CD4-positive, alpha-beta T cell (primary cell): ENCODE results near the gene CATSPERZ. TPM values are rescaled to one million over a fixed set of nuclear protein-coding genes. Genes with fewer than 3 reads are reported as not detected.

Source experiments
- ATAC-seq: fragments of 200-7000 bp; cut with Tn5 transposase; one replicate; pipeline ENCODE4 v1.10.0; 2022; ENCODE audit warnings: mild to moderate bottlenecking; ENCODE audit not compliant: poor library complexity
- CTCF ChIA-PET: fragments of 350-600 bp; sonication (Branson Sonifier 250); formaldehyde crosslinking; loops from one replicate; lab custom pipeline; 2021; ENCODE audit warnings: antibody characterized with exemption, inconsistent platforms; lab: Charles Lee
- POLR2A ChIA-PET: fragments of 350-600 bp; sonication (Branson Sonifier 250); formaldehyde crosslinking; loops from one replicate; lab custom pipeline; 2021; ENCODE audit warnings: antibody characterized with exemption, inconsistent platforms; lab: Charles Lee
- DNase-seq, 14 experiments: peaks; one replicate each; pipeline ENCODE4 v3.0.0-alpha.2; 2013 to 2020; ENCODE audit warnings: mixed read lengths in 2 of 14
- H3K27ac ChIP-seq, 2 donors: one replicate each; pipeline versions ENCODE4 v1.5.1 to v1.7.0; 2013; ENCODE audit warnings: low read length in 2 of 2, low read depth in 1 of 2, mild to moderate bottlenecking in 1 of 2
- H3K27me3 ChIP-seq, 2 experiments: 1 replicate in 1 of 2; 2 replicates in 1 of 2; pipeline versions ENCODE4 v1.6.1 to v1.7.0; 2013; ENCODE audit warnings: low read length in 2 of 2, control low read depth in 1 of 2, mild to moderate bottlenecking in 1 of 2, moderate library complexity in 1 of 2; ENCODE audit not compliant: insufficient read depth in 2 of 2, control insufficient read depth in 1 of 2
- H3K36me3 ChIP-seq: one replicate; pipeline ENCODE4 v1.6.1; 2013; ENCODE audit warnings: low read length, control low read depth; ENCODE audit not compliant: insufficient read depth
- H3K4me1 ChIP-seq: one replicate; pipeline ENCODE4 v1.6.1; 2013; ENCODE audit warnings: low read length, control low read depth; ENCODE audit not compliant: insufficient read depth
- H3K4me3 ChIP-seq: one replicate; pipeline ENCODE4 v1.5.1; 2013; ENCODE audit warnings: mild to moderate bottlenecking, low read length, moderate library complexity
- H3K9me3 ChIP-seq, 2 experiments: 1 replicate in 1 of 2; 2 replicates in 1 of 2; pipeline versions ENCODE4 v1.6.1 to v1.7.0; 2013; ENCODE audit warnings: low read length in 2 of 2, mild to moderate bottlenecking in 2 of 2, control low read depth in 1 of 2, moderate library complexity in 1 of 2; ENCODE audit not compliant: control insufficient read depth in 1 of 2, insufficient read depth in 1 of 2
- H3K27ac Mint-ChIP-seq: one replicate; pipeline ENCODE4 v1.8.0; 2020; ENCODE audit warnings: mixed read lengths
- H3K27me3 Mint-ChIP-seq: one replicate; pipeline ENCODE4 v1.8.0; 2021; ENCODE audit warnings: mixed read lengths
- H3K36me3 Mint-ChIP-seq: one replicate; pipeline ENCODE4 v1.8.0; 2021; ENCODE audit warnings: low read depth, mixed read lengths
- H3K4me1 Mint-ChIP-seq: one replicate; pipeline ENCODE4 v1.8.0; 2021; ENCODE audit warnings: low read depth, mixed read lengths
- H3K4me3 Mint-ChIP-seq: one replicate; pipeline ENCODE4 v1.8.0; 2020; ENCODE audit warnings: mild to moderate bottlenecking, mixed read lengths
- H3K9me3 Mint-ChIP-seq: one replicate; pipeline ENCODE4 v1.8.0; 2020; ENCODE audit warnings: mixed read lengths
- intact Hi-C, 2 experiments: fragments of 100-400 bp; cut with DNase I in 1 of 2; cut with micrococcal nuclease in 1 of 2; formaldehyde crosslinking; loops; one replicate each; pipeline versions ENCODE4 v1.15.1 to v1.9.0; 2023 to 2025; cut with DNase I, micrococcal nuclease
- total RNA-seq, 174 experiments: library from RNA in 2 of 174; stranded (reverse) in 2 of 174; gene quantifications; one replicate each; pipeline ENCODE4 v1.2.3 and lab custom pipeline; 2021 to 2026
- TF ChIP-seq, protein P1 (sequence below): fragments of 200-600 bp; IDR thresholded peaks from one replicate; pipeline ENCODE4 v1.8.0; 2022; ENCODE audit warnings: antibody characterized with exemption, mild to moderate bottlenecking

CATSPERZ gene
- total RNA-seq, 2 experiments from 2014 or later = not detected

DNA sequence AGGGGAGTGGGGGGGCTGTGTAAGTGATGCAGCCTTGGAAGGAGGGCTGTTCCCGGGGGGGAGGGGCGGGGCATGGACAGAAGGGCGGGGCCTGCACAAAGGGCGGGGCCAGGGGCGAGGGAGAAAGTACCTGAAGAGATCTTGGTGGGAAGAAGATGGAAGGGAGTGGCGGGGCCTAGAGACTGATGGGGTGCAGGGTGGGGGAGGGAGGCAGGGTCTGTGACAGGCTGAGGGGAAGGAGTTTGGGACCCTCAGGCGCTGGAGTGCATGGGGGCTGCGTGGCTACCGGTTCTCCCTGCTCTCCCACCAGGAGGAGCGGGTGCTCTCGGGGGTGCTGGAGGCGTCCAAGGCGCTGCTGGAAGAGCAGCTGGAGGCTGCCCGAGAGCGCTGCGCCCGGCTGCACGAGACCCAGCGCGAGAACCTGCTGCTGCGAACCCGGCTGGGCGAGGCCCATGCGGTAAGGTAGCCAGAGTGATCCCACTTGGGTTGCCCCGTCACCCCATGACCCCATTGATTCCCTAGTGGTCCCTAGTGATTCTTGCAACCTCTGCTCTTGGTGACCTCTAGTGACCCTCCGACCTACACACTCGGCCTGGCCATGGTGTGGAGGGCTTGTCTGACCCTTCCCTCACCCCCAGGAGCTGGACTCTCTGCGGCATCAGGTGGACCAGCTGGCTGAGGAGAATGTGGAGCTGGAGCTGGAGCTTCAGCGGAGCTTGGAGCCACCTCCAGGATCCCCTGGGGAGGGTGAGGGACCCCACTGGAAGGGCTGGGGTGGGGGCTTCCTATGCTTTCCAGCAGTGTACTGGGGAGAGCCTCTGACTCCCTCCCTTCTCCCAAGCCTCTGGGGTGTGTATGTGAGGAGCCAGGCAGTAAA is 42.9 kb downstream of the CATSPERZ start:
- H3K4me1 ChIP-seq = peaks cover 55% of the 10 kb centered on the region
- Mint-ChIP-seq H3K27me3 (no peaks in the 10 kb centered on the region), H3K36me3 (peaks cover 41% of the 10 kb centered on the region), H3K9me3 (no peaks in the 10 kb centered on the region), H3K4me3 (peak overlapping the region; percentile 34), H3K4me1 (peaks cover 46% of the 10 kb centered on the region), H3K27ac (no peak overlapping the region)
- DNase-seq (peak in 1 of 14 experiments; percentile 38), ATAC-seq (no peak)
- intact Hi-C loops = loop anchor here in 1 of 2 experiments (5.0 kb wide), 1 partner anchor 36 kb away; the partner anchor contains the start of gene ESRRA
- peaks cover 52% of the 10 kb centered on the region for H3K36me3 ChIP-seq
- H3K27me3 ChIP-seq = no peaks in the 10 kb centered on the region
- POLR2A ChIA-PET = interaction anchor here (0.9 to 4.7 kb wide), 4 partner anchors 9 to 72 kb away, joined by 3 to 103 read pairs (median 10); partner anchors contain the start of genes PRDX5 and TRMT112
- H3K4me3 ChIP-seq = no peak overlapping the region
- CTCF ChIA-PET = interaction anchor here (0.7 to 3.9 kb wide), 8 partner anchors 12 to 73 kb away, joined by 3 to 34 read pairs (median 4); partner anchors contain the start of genes ESRRA, PRDX5 and TRMT112
- no peaks in the 10 kb centered on the region for H3K9me3 ChIP-seq
- TF ChIP-seq, protein P1, sequence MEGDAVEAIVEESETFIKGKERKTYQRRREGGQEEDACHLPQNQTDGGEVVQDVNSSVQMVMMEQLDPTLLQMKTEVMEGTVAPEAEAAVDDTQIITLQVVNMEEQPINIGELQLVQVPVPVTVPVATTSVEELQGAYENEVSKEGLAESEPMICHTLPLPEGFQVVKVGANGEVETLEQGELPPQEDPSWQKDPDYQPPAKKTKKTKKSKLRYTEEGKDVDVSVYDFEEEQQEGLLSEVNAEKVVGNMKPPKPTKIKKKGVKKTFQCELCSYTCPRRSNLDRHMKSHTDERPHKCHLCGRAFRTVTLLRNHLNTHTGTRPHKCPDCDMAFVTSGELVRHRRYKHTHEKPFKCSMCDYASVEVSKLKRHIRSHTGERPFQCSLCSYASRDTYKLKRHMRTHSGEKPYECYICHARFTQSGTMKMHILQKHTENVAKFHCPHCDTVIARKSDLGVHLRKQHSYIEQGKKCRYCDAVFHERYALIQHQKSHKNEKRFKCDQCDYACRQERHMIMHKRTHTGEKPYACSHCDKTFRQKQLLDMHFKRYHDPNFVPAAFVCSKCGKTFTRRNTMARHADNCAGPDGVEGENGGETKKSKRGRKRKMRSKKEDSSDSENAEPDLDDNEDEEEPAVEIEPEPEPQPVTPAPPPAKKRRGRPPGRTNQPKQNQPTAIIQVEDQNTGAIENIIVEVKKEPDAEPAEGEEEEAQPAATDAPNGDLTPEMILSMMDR = no peak
- no peak overlapping the region for H3K27ac ChIP-seq

DNA sequence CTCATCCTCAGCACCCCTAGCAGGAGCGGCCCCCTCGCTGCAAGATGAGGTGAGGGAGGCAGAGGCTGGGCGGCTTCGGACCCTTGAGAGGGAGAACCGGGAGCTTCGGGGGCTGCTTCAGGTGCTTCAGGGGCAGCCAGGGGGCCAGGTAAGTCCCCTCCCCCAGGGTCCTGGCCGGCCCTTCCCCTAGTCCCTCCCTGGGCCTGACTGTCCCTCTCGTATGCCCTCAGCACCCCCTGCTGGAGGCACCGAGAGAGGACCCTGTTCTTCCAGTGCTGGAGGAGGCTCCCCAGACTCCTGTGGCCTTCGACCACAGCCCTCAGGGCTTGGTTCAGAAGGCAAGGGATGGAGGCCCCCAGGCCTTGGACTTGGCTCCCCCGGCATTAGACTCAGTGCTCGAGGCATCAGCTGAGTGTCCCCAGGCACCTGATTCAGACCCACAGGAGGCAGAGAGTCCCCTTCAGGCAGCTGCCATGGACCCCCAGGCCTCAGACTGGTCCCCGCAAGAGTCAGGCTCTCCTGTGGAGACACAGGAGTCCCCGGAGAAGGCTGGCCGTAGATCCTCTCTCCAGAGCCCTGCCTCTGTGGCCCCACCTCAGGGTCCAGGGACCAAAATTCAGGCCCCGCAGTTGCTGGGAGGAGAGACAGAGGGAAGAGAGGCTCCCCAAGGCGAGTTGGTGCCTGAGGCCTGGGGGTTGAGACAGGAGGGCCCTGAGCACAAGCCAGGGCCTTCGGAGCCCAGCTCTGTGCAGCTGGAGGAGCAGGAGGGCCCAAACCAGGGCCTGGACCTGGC is 43.8 kb downstream of the CATSPERZ start:
- H3K4me1 ChIP-seq = peaks cover 52% of the 10 kb centered on the region
- Mint-ChIP-seq H3K27me3 (no peaks in the 10 kb centered on the region), H3K4me3 (no peak overlapping the region), H3K27ac (no peak overlapping the region), H3K36me3 (peaks cover 38% of the 10 kb centered on the region), H3K9me3 (no peaks in the 10 kb centered on the region), H3K4me1 (peaks cover 43% of the 10 kb centered on the region)
- no peak overlapping the region for H3K4me3 ChIP-seq
- ATAC-seq (no peak), DNase-seq (peak in 2 of 14 experiments; percentile 28 to 50)
- no peaks in the 10 kb centered on the region for H3K27me3 ChIP-seq
- H3K9me3 ChIP-seq = no peaks in the 10 kb centered on the region
- ChIA-PET CTCF (interaction anchor here (3.9 kb wide), 1 partner anchor 27 kb away, joined by 34 read pairs; the partner anchor contains the start of genes PRDX5 and TRMT112), POLR2A (no interaction called here)
- intact Hi-C loops = loop anchor here in 1 of 2 experiments (5.0 kb wide), 1 partner anchor 37 kb away; the partner anchor contains the start of gene ESRRA
- no peak overlapping the region for H3K27ac ChIP-seq
- peaks cover 54% of the 10 kb centered on the region for H3K36me3 ChIP-seq
- TF ChIP-seq, protein P1 = no peak

DNA sequence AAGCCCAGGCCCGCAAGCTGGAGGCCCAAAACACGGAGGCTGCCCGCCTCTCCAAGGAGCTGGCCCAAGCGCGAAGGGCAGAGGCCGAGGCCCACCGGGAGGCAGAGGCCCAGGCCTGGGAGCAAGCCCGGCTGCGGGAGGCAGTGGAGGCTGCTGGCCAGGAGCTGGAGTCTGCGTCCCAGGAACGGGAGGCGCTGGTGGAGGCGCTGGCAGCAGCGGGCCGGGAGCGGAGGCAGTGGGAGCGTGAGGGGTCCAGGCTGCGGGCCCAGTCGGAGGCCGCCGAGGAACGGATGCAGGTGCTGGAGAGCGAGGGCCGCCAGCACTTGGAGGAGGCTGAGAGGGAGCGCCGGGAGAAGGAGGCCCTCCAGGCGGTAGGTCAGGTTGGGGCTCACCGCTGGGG is 44.6 kb downstream of the CATSPERZ start:
- Histone ChIP-seq H3K36me3 (peaks cover 57% of the 10 kb centered on the region), H3K27me3 (no peaks in the 10 kb centered on the region), H3K4me3 (no peak overlapping the region), H3K9me3 (no peaks in the 10 kb centered on the region), H3K27ac (no peak overlapping the region), H3K4me1 (peaks cover 44% of the 10 kb centered on the region)
- TF ChIP-seq, protein P1 = no peak
- peaks cover 30% of the 10 kb centered on the region for H3K36me3 Mint-ChIP-seq
- ATAC-seq (no peak), DNase-seq (no peak)
- CTCF ChIA-PET = no interaction called here
- peak overlapping the region; percentile 16 for H3K27ac Mint-ChIP-seq
- POLR2A ChIA-PET = no interaction called here
- peaks cover 34% of the 10 kb centered on the region for H3K4me1 Mint-ChIP-seq
- H3K9me3 Mint-ChIP-seq = no peaks in the 10 kb centered on the region
- H3K4me3 Mint-ChIP-seq = no peak overlapping the region
- intact Hi-C loops = loop anchor here in 1 of 2 experiments (5.0 kb wide), 1 partner anchor 37 kb away; the partner anchor contains the start of gene ESRRA
- H3K27me3 Mint-ChIP-seq = no peaks in the 10 kb centered on the region
